Activated B cell treated with CpG ODN at 0.5 μM for 24 hours (primary cell): ENCODE data around the gene SLC25A41. TPM values are rescaled to one million over a fixed set of nuclear protein-coding genes. Genes with fewer than 3 reads are reported as not detected.
A peak's percentile ranks its signal among the peaks of the same experiment; 100 is the strongest.

Experiments used
- ATAC-seq: fragments of 200-7000 bp; cut with Tn5 transposase; one replicate; pipeline ENCODE4 v1.10.0; 2021; ENCODE audit warnings: low read depth, mild to moderate bottlenecking, moderate library complexity
- CTCF ChIA-PET: fragments of 350-600 bp; sonication (Branson Sonifier 250); formaldehyde crosslinking; loops from one replicate; lab custom pipeline; 2021; ENCODE audit warnings: antibody characterized with exemption; lab: Charles Lee
- POLR2A ChIA-PET: fragments of 350-600 bp; sonication (Branson Sonifier 250); formaldehyde crosslinking; loops from one replicate; lab custom pipeline; 2021; ENCODE audit warnings: antibody characterized with exemption; lab: Charles Lee
- DNase-seq: peaks from one replicate; pipeline ENCODE4 v3.0.0; 2022
- H3K27ac Mint-ChIP-seq: one replicate; pipeline ENCODE4 v1.8.0; 2020; ENCODE audit warnings: mixed read lengths
- H3K27me3 Mint-ChIP-seq: one replicate; pipeline ENCODE4 v1.8.0; 2021; ENCODE audit warnings: mixed read lengths
- H3K36me3 Mint-ChIP-seq: one replicate; pipeline ENCODE4 v1.8.0; 2021; ENCODE audit warnings: low read depth, mixed read lengths
- H3K4me1 Mint-ChIP-seq: one replicate; pipeline ENCODE4 v1.8.0; 2021; ENCODE audit warnings: mixed read lengths
- H3K4me3 Mint-ChIP-seq: one replicate; pipeline ENCODE4 v1.8.0; 2020; ENCODE audit warnings: mild to moderate bottlenecking, mixed read lengths
- H3K9me3 Mint-ChIP-seq: one replicate; pipeline ENCODE4 v1.8.0; 2020; ENCODE audit warnings: mixed read lengths
- CTCF ChIP-seq: fragments of 200-600 bp; IDR thresholded peaks from one replicate; pipeline ENCODE4 v1.8.0; 2022; ENCODE audit warnings: antibody characterized with exemption, mild to moderate bottlenecking
- intact Hi-C: fragments of 100-400 bp; cut with micrococcal nuclease; formaldehyde crosslinking; loops from one replicate; pipeline ENCODE4 v1.15.1; 2024
- total RNA-seq: library from RNA; stranded (reverse); gene quantifications from 2 replicates; pipeline ENCODE4 v1.2.3, GENCODE V29; 2022

SLC25A41 gene
- total RNA-seq, 1 donor from 2014 or later = 0.40 TPM

- Mint-ChIP-seq H3K27ac (peak overlapping the region; percentile 89), H3K36me3 (peaks cover 12% of the 10 kb centered on the region), H3K9me3 (no peaks in the 10 kb centered on the region), H3K4me1 (peaks cover 29% of the 10 kb centered on the region), H3K4me3 (peak overlapping the region; percentile 91), H3K27me3 (no peaks in the 10 kb centered on the region)
- ATAC-seq (peak; percentile 8), DNase-seq (no peak)
- intact Hi-C loops = loop anchor here (1.0 kb wide), 2 partner anchors 21 to 56 kb away; no protein-coding TSS in a partner anchor
- TF ChIP-seq CTCF = no peak
- POLR2A ChIA-PET = interaction anchor here (0.6 to 2.6 kb wide), 24 partner anchors 9 to 794 kb away, joined by 3 to 25 read pairs (median 4); partner anchors contain the start of genes ALKBH7, CLPP, GTF2F1 and KHSRP
- CTCF ChIA-PET = interaction anchor here (1.5 to 2.0 kb wide), 2 partner anchors 22 to 153 kb away, joined by 4 to 9 read pairs; partner anchors contain the start of gene SLC25A23
Observed at GRCh38 chr19:6480848-6481415, 47.4 kb upstream of the SLC25A41 start.

- intact Hi-C loops = no loop called here
- ChIA-PET POLR2A (interaction anchor here (1.5 to 1.7 kb wide), 2 partner anchors 8 to 13 kb away, joined by 4 to 6 read pairs; no protein-coding TSS in a partner anchor), CTCF (no interaction called here)
- H3K36me3 Mint-ChIP-seq = peaks cover 17% of the 10 kb centered on the region
- no peak for TF ChIP-seq CTCF
- DNase-seq = no peak
- H3K4me1 Mint-ChIP-seq = peaks cover 29% of the 10 kb centered on the region
- H3K4me3 Mint-ChIP-seq = peak overlapping the region; percentile 91
- no peaks in the 10 kb centered on the region for H3K9me3 Mint-ChIP-seq
- H3K27me3 Mint-ChIP-seq = no peaks in the 10 kb centered on the region
- ATAC-seq = no peak
- H3K27ac Mint-ChIP-seq = peak overlapping the region; percentile 89
Observed at GRCh38 chr19:6479836-6480398, 46.4 kb upstream of the SLC25A41 start.

GRCh38 chr19:6478815-6479214 is 45.3 kb upstream of the SLC25A41 start:
- DNase-seq (no peak), ATAC-seq (no peak)
- CTCF ChIA-PET = no interaction called here
- POLR2A ChIA-PET = interaction anchor here (1.1 kb wide), 1 partner anchor 20 kb away, joined by 5 read pairs; the partner anchor contains the start of gene SLC25A23
- TF ChIP-seq CTCF = no peak
- H3K27me3 Mint-ChIP-seq = no peaks in the 10 kb centered on the region
- no peak overlapping the region for H3K27ac Mint-ChIP-seq
- intact Hi-C loops = no loop called here
- H3K4me3 Mint-ChIP-seq = no peak overlapping the region
- peaks cover 26% of the 10 kb centered on the region for H3K36me3 Mint-ChIP-seq
- no peaks in the 10 kb centered on the region for H3K9me3 Mint-ChIP-seq
- peaks cover 29% of the 10 kb centered on the region for H3K4me1 Mint-ChIP-seq

- POLR2A ChIA-PET = interaction anchor here (0.7 to 1.0 kb wide), 2 partner anchors 14 to 201 kb away, joined by 3 to 4 read pairs; no protein-coding TSS in a partner anchor
- Mint-ChIP-seq H3K4me1 (peaks cover 21% of the 10 kb centered on the region), H3K27me3 (no peaks in the 10 kb centered on the region), H3K9me3 (no peaks in the 10 kb centered on the region), H3K27ac (no peak overlapping the region), H3K36me3 (peaks cover 30% of the 10 kb centered on the region), H3K4me3 (no peak overlapping the region)
- intact Hi-C loops = no loop called here
- ATAC-seq = no peak
- CTCF ChIA-PET = no interaction called here
- no peak for DNase-seq
- no peak for TF ChIP-seq CTCF
Observed at GRCh38 chr19:6476896-6477431, 43.4 kb upstream of the SLC25A41 start.
